Fibroblast of lung (primary cell): Measurements from ENCODE around the gene USP11.

Experiments
- EZH2 ChIP-seq: IDR thresholded peaks from 2 replicates; pipeline ENCODE4 v1.5.1; 2012; ENCODE audit warnings: low read length, control low read depth, mild to moderate bottlenecking; ENCODE audit errors: missing control alignments
- TF ChIP-seq, protein P1 (sequence below), 2 donors: IDR thresholded peaks in 1 of 2; conservative IDR thresholded peaks in 1 of 2; 1 replicate in 1 of 2; 2 replicates in 1 of 2; pipeline ENCODE4 v1.5.1; 2011 to 2012; ENCODE audit warnings: low read length in 2 of 2, control low read depth in 1 of 2, inconsistent platforms in 1 of 2, low read depth in 1 of 2, mild to moderate bottlenecking in 1 of 2

DNA sequence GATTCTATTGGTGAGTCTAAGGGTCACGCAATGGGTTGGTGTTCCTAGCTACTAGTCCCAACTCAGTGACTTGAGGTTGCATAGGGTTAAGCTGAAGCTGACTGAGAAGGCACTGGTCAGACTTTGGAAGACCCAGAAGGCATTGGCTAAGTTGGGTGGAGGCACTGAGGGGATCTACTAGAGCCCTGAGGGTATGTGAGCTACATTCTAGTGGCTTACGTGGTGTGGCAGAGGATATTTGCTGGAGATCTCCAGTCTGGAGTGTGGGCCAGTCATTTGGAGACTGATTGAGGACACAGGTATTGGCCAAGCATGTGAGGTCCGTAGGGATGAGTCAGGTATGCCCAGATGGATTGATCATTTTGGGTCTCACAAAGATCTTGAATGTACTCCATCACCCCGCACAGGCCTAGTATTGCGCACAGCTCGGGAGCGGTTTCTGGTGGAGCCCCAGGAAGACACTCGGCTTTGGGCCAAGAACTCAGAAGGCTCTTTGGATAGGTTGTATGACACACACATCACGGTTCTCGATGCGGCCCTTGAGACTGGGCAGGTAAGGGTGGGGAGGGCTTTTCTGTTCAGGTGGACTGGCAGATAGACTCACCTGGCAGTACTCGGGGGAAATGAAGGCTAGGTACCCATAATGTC lies 7.2 kb downstream of the USP11 start:
- TF ChIP-seq EZH2 = no peak
- TF ChIP-seq, protein P1, sequence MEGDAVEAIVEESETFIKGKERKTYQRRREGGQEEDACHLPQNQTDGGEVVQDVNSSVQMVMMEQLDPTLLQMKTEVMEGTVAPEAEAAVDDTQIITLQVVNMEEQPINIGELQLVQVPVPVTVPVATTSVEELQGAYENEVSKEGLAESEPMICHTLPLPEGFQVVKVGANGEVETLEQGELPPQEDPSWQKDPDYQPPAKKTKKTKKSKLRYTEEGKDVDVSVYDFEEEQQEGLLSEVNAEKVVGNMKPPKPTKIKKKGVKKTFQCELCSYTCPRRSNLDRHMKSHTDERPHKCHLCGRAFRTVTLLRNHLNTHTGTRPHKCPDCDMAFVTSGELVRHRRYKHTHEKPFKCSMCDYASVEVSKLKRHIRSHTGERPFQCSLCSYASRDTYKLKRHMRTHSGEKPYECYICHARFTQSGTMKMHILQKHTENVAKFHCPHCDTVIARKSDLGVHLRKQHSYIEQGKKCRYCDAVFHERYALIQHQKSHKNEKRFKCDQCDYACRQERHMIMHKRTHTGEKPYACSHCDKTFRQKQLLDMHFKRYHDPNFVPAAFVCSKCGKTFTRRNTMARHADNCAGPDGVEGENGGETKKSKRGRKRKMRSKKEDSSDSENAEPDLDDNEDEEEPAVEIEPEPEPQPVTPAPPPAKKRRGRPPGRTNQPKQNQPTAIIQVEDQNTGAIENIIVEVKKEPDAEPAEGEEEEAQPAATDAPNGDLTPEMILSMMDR (conservative IDR thresholded peaks at IDR 0.05 in 1 of 2, IDR thresholded peaks at IDR 0.05 in 1 of 2; ENCODE audit: low read depth in 1 of 2, low read length in 2 of 2) = no peak
